H9 (cell line): ENCODE data around the gene ASB7. TPM values are rescaled to one million over a fixed set of nuclear protein-coding genes. Genes with fewer than 3 reads are reported as not detected.

Experiments
- DNase-seq: peaks from one replicate; pipeline ENCODE4 v3.0.0-alpha.2; 2017
- H2AFZ ChIP-seq: one replicate; pipeline ENCODE4 v1.6.1; 2013; ENCODE audit warnings: mild to moderate bottlenecking, low read length, control low read depth, moderate library complexity
- H2AK5ac ChIP-seq: 2 replicates; pipeline ENCODE4 v1.6.1; 2013; ENCODE audit warnings: low read length, control low read depth, mixed read lengths; ENCODE audit not compliant: insufficient read length
- H2BK120ac ChIP-seq: one replicate; pipeline ENCODE4 v1.6.1; 2013; ENCODE audit warnings: low read depth, mild to moderate bottlenecking, low read length, control low read depth, inconsistent platforms; ENCODE audit not compliant: poor library complexity, severe bottlenecking
- H2BK12ac ChIP-seq: 2 replicates; pipeline ENCODE4 v1.6.1; 2013; ENCODE audit warnings: low read length, control low read depth, mixed read lengths, low read depth; ENCODE audit not compliant: insufficient read length
- H2BK15ac ChIP-seq: 2 replicates; pipeline ENCODE4 v1.6.1; 2013; ENCODE audit warnings: low read depth, low read length, control low read depth
- H2BK20ac ChIP-seq: one replicate; pipeline ENCODE4 v1.6.1; 2013; ENCODE audit warnings: low read depth, mild to moderate bottlenecking, low read length, control low read depth, inconsistent platforms; ENCODE audit not compliant: poor library complexity, severe bottlenecking
- H2BK5ac ChIP-seq: 2 replicates; pipeline ENCODE4 v1.6.1; 2013; ENCODE audit warnings: low read length, control low read depth, mixed read lengths; ENCODE audit not compliant: insufficient read length
- H3K14ac ChIP-seq: 2 replicates; pipeline ENCODE4 v1.6.1; 2013; ENCODE audit warnings: low read length, control low read depth; ENCODE audit not compliant: insufficient read depth
- H3K18ac ChIP-seq: 2 replicates; pipeline ENCODE4 v1.6.1; 2013; ENCODE audit warnings: low read depth, mild to moderate bottlenecking, mixed read lengths, low read length, control low read depth; ENCODE audit not compliant: insufficient read length
- H3K23ac ChIP-seq: 2 replicates; pipeline ENCODE4 v1.6.1; 2013; ENCODE audit warnings: low read length, control low read depth, mixed read lengths, low read depth; ENCODE audit not compliant: insufficient read length
- H3K23me2 ChIP-seq: 2 replicates; pipeline ENCODE4 v1.6.1; 2013; ENCODE audit warnings: low read depth, mild to moderate bottlenecking, mixed read lengths, low read length, control low read depth; ENCODE audit not compliant: insufficient read length, poor library complexity, severe bottlenecking
- H3K27ac ChIP-seq: 2 replicates; pipeline ENCODE4 v1.5.1; 2013; ENCODE audit warnings: low read length, control low read depth, mixed read lengths, low read depth; ENCODE audit not compliant: insufficient read length
- H3K27me3 ChIP-seq: 2 replicates; pipeline ENCODE4 v1.6.1; 2013; ENCODE audit warnings: low read length, control low read depth, inconsistent platforms; ENCODE audit not compliant: insufficient read depth
- H3K4ac ChIP-seq: 2 replicates; pipeline ENCODE4 v1.6.1; 2013; ENCODE audit warnings: low read depth, mild to moderate bottlenecking, control low read depth, inconsistent platforms, low read length, moderate library complexity
- H3K4me1 ChIP-seq: 2 replicates; pipeline ENCODE4 v1.6.1; 2013; ENCODE audit warnings: low read length, control low read depth, inconsistent platforms; ENCODE audit not compliant: insufficient read depth
- H3K4me2 ChIP-seq: 2 replicates; pipeline ENCODE4 v1.6.1; 2013; ENCODE audit warnings: low read length, control low read depth, mixed read lengths; ENCODE audit not compliant: insufficient read length, insufficient read depth
- H3K56ac ChIP-seq: 2 replicates; pipeline ENCODE4 v1.6.1; 2013; ENCODE audit warnings: low read depth, mild to moderate bottlenecking, mixed read lengths, low read length, control low read depth; ENCODE audit not compliant: insufficient read length
- H3K79me1 ChIP-seq: 2 replicates; pipeline ENCODE4 v1.6.1; 2013; ENCODE audit warnings: low read depth, mild to moderate bottlenecking, moderate library complexity, low read length, control low read depth, inconsistent platforms; ENCODE audit not compliant: insufficient read depth, poor library complexity, severe bottlenecking
- H3K79me2 ChIP-seq: 2 replicates; pipeline ENCODE4 v1.6.1; 2013; ENCODE audit warnings: low read length, control low read depth, inconsistent platforms; ENCODE audit not compliant: insufficient read depth
- H3K9ac ChIP-seq: 2 replicates; pipeline ENCODE4 v1.6.1; 2013; ENCODE audit warnings: low read length, control low read depth, mixed read lengths; ENCODE audit not compliant: insufficient read length; ENCODE audit errors: extremely low read depth
- H3K9me3 ChIP-seq: one replicate; pipeline ENCODE4 v1.6.1; 2013; ENCODE audit warnings: low read depth, low read length, inconsistent platforms; ENCODE audit not compliant: control insufficient read depth
- H3T11ph ChIP-seq: one replicate; pipeline ENCODE4 v1.6.1; 2013; ENCODE audit warnings: mild to moderate bottlenecking, low read length, control low read depth, inconsistent platforms
- H4K20me1 ChIP-seq: one replicate; pipeline ENCODE4 v1.6.1; 2013; ENCODE audit not compliant: control insufficient read depth, insufficient read length, insufficient read depth
- H4K5ac ChIP-seq: 2 replicates; pipeline ENCODE4 v1.6.1; 2013; ENCODE audit warnings: low read depth, mild to moderate bottlenecking, mixed read lengths, low read length, control low read depth; ENCODE audit not compliant: insufficient read length
- H4K8ac ChIP-seq: replicated peaks from 2 replicates; pipeline ENCODE4 v1.6.1; 2013; ENCODE audit warnings: low read length, control low read depth, mixed read lengths, low read depth; ENCODE audit not compliant: insufficient read length
- H4K91ac ChIP-seq: 2 replicates; pipeline ENCODE4 v1.6.1; 2013; ENCODE audit warnings: low read depth, mild to moderate bottlenecking, moderate library complexity, mixed read lengths, low read length, control low read depth; ENCODE audit not compliant: insufficient read length
- H3K27ac Mint-ChIP-seq, 3 experiments: 2 replicates in 2 of 3; 3 replicates in 1 of 3; pipeline ENCODE4 v1.8.0; 2020 to 2021; ENCODE audit warnings: mixed read lengths in 3 of 3, mild to moderate bottlenecking in 1 of 3, moderate library complexity in 1 of 3
- H3K27me3 Mint-ChIP-seq: 2 replicates; pipeline ENCODE4 v1.8.0; 2021; ENCODE audit warnings: low read depth, mild to moderate bottlenecking, moderate library complexity, mixed read lengths
- H3K36me3 Mint-ChIP-seq, 3 experiments: 2 replicates in 2 of 3; 3 replicates in 1 of 3; pipeline ENCODE4 v1.8.0; 2020 to 2021; ENCODE audit warnings: low read depth in 3 of 3, mixed read lengths in 3 of 3; ENCODE audit not compliant: insufficient read depth in 1 of 3
- H3K4me1 Mint-ChIP-seq, 2 experiments: 2 replicates each; pipeline ENCODE4 v1.8.0; 2020; ENCODE audit warnings: mixed read lengths in 2 of 2
- H3K4me3 Mint-ChIP-seq, 2 experiments: 2 replicates in 1 of 2; 3 replicates in 1 of 2; pipeline ENCODE4 v1.8.0; 2020 to 2021; ENCODE audit warnings: mild to moderate bottlenecking in 2 of 2, mixed read lengths in 2 of 2, moderate library complexity in 1 of 2
- H3K9me3 Mint-ChIP-seq, 2 experiments: 2 replicates in 1 of 2; 3 replicates in 1 of 2; pipeline ENCODE4 v1.8.0; 2020; ENCODE audit warnings: mild to moderate bottlenecking in 2 of 2, mixed read lengths in 2 of 2, moderate library complexity in 1 of 2
- CTCF ChIP-seq: fragments of 200-600 bp; sonication (generic); conservative IDR thresholded peaks from 3 replicates; pipeline ENCODE4 v1.8.0; 2021; ENCODE audit warnings: antibody characterized with exemption, mild to moderate bottlenecking
- total RNA-seq: library from RNA; stranded (reverse); gene quantifications from 2 replicates; pipeline ENCODE4 v1.2.1, GENCODE V29; 2021

The ASB7 gene
- total RNA-seq, 1 experiment from 2014 or later: 12.8 TPM

DNA sequence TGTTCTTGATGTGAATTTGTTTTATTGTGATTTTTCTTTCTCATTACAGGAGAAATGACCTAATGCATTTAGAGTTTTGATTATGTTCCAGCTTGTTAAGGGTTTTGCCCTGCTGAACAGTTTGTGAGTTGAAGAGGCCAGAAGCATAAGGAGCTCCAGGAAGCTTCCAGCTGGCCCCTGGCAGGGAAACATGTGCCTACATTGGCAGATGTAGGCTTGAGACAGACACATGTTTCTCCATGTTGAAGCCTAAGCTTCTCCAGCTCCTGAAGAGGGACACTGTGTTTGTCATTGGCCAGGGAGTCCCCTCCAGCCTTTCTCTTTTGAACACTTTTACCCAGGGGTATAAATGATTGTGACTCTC is 88.4 kb downstream of the ASB7 start:
- no peak overlapping the region for H3K56ac ChIP-seq
- Mint-ChIP-seq H3K27me3 (peaks cover 10% of the 10 kb centered on the region), H3K9me3 (peaks cover 0 to 2% of the 10 kb centered on the region in 2 experiments; a peak in 1 of 5 replicates), H3K4me1 (peaks cover 3 to 6% of the 10 kb centered on the region in 2 experiments; a peak in 2 of 4 replicates), H3K36me3 (no peaks in the 10 kb centered on the region), H3K4me3 (no peak overlapping the region), H3K27ac (no peak overlapping the region)
- no peak overlapping the region for H2BK15ac ChIP-seq
- no peak overlapping the region for H4K5ac ChIP-seq
- no peak overlapping the region for H3K14ac ChIP-seq
- H3K27ac ChIP-seq: no peak overlapping the region
- no peak for TF ChIP-seq CTCF
- no peak overlapping the region for H2BK12ac ChIP-seq
- H3K9me3 ChIP-seq: no peaks in the 10 kb centered on the region
- DNase-seq: no peak
- no peak overlapping the region for H2BK5ac ChIP-seq
- H2BK20ac ChIP-seq: no peak overlapping the region
- no peak overlapping the region for H4K91ac ChIP-seq
- H3K23ac ChIP-seq: no peak overlapping the region
- no peak overlapping the region for H3T11ph ChIP-seq
- H3K18ac ChIP-seq: no peak overlapping the region
- no peak overlapping the region for H3K4ac ChIP-seq
- no peak overlapping the region for H3K4me2 ChIP-seq
- no peak overlapping the region for H2BK120ac ChIP-seq
- H3K79me1 ChIP-seq: no peaks in the 10 kb centered on the region
- H3K4me1 ChIP-seq: no peaks in the 10 kb centered on the region
- H4K20me1 ChIP-seq: no peaks in the 10 kb centered on the region
- H3K79me2 ChIP-seq: no peaks in the 10 kb centered on the region
- no peak overlapping the region for H2AK5ac ChIP-seq
- no peaks in the 10 kb centered on the region for H3K23me2 ChIP-seq
- no peak overlapping the region for H2AFZ ChIP-seq
- H3K27me3 ChIP-seq: no peaks in the 10 kb centered on the region
- H4K8ac ChIP-seq: no peak overlapping the region
- no peak overlapping the region for H3K9ac ChIP-seq
